Smooth muscle cell (in vitro differentiated cells): ENCODE results near the gene GLO1. TPM values are rescaled to one million over a fixed set of nuclear protein-coding genes. Genes with fewer than 3 reads are reported as not detected.

Experiments
- DNase-seq: peaks from one replicate; lab custom pipeline; 2025; ENCODE audit not compliant: unreplicated experiment; lab: John Stamatoyannopoulos, UW
- H2AFZ ChIP-seq: fragments of 200-600 bp; sonication (generic); 2 replicates; pipeline ENCODE4 v1.6.0; 2016; ENCODE audit warnings: antibody characterized with exemption, low read depth, mild to moderate bottlenecking
- H3F3A ChIP-seq: fragments of 200-600 bp; sonication (generic); 2 replicates; pipeline ENCODE4 v1.6.0; 2017; ENCODE audit warnings: antibody characterized with exemption, low read depth
- H3K27ac ChIP-seq: fragments of 200-600 bp; sonication (generic); 2 replicates; pipeline ENCODE4 v1.5.1; 2016; ENCODE audit warnings: low read depth, mild to moderate bottlenecking
- H3K27me3 ChIP-seq: fragments of 200-600 bp; sonication (generic); 2 replicates; pipeline ENCODE4 v1.6.1; 2016; ENCODE audit warnings: low read depth, mild to moderate bottlenecking
- H3K36me3 ChIP-seq: fragments of 200-600 bp; sonication (generic); 2 replicates; pipeline ENCODE4 v1.5.1; 2016; ENCODE audit warnings: low read depth
- H3K4me1 ChIP-seq: fragments of 200-600 bp; sonication (generic); 2 replicates; pipeline ENCODE4 v1.5.1; 2016; ENCODE audit warnings: low read depth
- H3K4me2 ChIP-seq: fragments of 200-600 bp; sonication (generic); 2 replicates; pipeline ENCODE4 v1.6.0; 2016; ENCODE audit warnings: mild to moderate bottlenecking
- H3K4me3 ChIP-seq: fragments of 200-600 bp; sonication (generic); 2 replicates; pipeline ENCODE4 v1.5.1; 2016; ENCODE audit warnings: mild to moderate bottlenecking
- H3K79me2 ChIP-seq: fragments of 200-600 bp; sonication (generic); 2 replicates; pipeline ENCODE4 v1.6.0; 2016; ENCODE audit warnings: low read depth, mild to moderate bottlenecking
- H3K9ac ChIP-seq: fragments of 200-600 bp; sonication (generic); 2 replicates; pipeline ENCODE4 v1.6.0; 2016; ENCODE audit warnings: low read depth
- H3K9me3 ChIP-seq: fragments of 200-600 bp; sonication (generic); replicated peaks from 2 replicates; pipeline ENCODE4 v1.5.1; 2016; ENCODE audit warnings: low read depth
- H4K20me1 ChIP-seq: fragments of 200-600 bp; sonication (generic); 2 replicates; pipeline ENCODE4 v1.6.0; 2016; ENCODE audit warnings: low read depth
- CTCF ChIP-seq: fragments of 200-600 bp; sonication (generic); IDR thresholded peaks from 2 replicates; pipeline ENCODE4 v1.5.1; 2017; ENCODE audit warnings: borderline replicate concordance, mild to moderate bottlenecking, antibody characterized with exemption; ENCODE audit not compliant: insufficient read depth, poor library complexity, severe bottlenecking
- WGBS: methylation state at CpG from one replicate; pipeline ENCODE4 v1.1.7; 2016; ENCODE audit warnings: low lambda C conversion rate; 5-methylcytosine and 5-hydroxymethylcytosine counted together
- polyA plus RNA-seq: library from polyadenylated mRNA; unstranded; fragments of >200 nt; fragmentation: Nextera tagmentation; extraction: Ambion mirVana; gene quantifications from 2 replicates; pipeline ENCODE4 v1.2.1, GENCODE V29; 2016
- total RNA-seq: library from RNA; depleted of rRNA; stranded (reverse); fragments of >200 nt; gene quantifications from 2 replicates; pipeline ENCODE4 v1.2.3, GENCODE V29; 2014

The GLO1 gene
- total and polyA plus RNA-seq, 2 experiments from 2014 or later, result 147 to 204 TPM

- no peak for DNase-seq
- H3K4me1 ChIP-seq, result no peaks in the 10 kb centered on the region
- no peaks in the 10 kb centered on the region for H3K9me3 ChIP-seq
- no peak overlapping the region for H3K4me2 ChIP-seq
- peaks cover 17% of the 10 kb centered on the region for H3K36me3 ChIP-seq
- TF ChIP-seq CTCF, result no peak
- H3F3A ChIP-seq, result no peaks in the 10 kb centered on the region
- no peak overlapping the region for H3K4me3 ChIP-seq
- H3K9ac ChIP-seq, result no peak overlapping the region
- no peak overlapping the region for H2AFZ ChIP-seq
- no peaks in the 10 kb centered on the region for H3K27me3 ChIP-seq
- H3K79me2 ChIP-seq, result peaks cover 3% of the 10 kb centered on the region
- no peak overlapping the region for H3K27ac ChIP-seq
- H4K20me1 ChIP-seq, result peaks cover 26% of the 10 kb centered on the region
- WGBS, result 95% methylated on average over 2 of the region's 2 CpGs
Observed at GRCh38 chr6:38681850-38682249, 21.1 kb downstream of the GLO1 start.

- no peak for TF ChIP-seq CTCF
- 93% methylated on average over 1 of the region's 1 CpG for WGBS
- H3K4me3 ChIP-seq, result no peak overlapping the region
- no peak overlapping the region for H3K9ac ChIP-seq
- no peaks in the 10 kb centered on the region for H3K4me1 ChIP-seq
- DNase-seq, result no peak
- H3K36me3 ChIP-seq, result peaks cover 28% of the 10 kb centered on the region
- H3F3A ChIP-seq, result no peaks in the 10 kb centered on the region
- H3K4me2 ChIP-seq, result no peak overlapping the region
- no peaks in the 10 kb centered on the region for H3K27me3 ChIP-seq
- no peak overlapping the region for H2AFZ ChIP-seq
- H3K9me3 ChIP-seq, result no peaks in the 10 kb centered on the region
- peaks cover 4% of the 10 kb centered on the region for H4K20me1 ChIP-seq
- H3K79me2 ChIP-seq, result no peaks in the 10 kb centered on the region
- no peak overlapping the region for H3K27ac ChIP-seq
Observed at GRCh38 chr6:38679668-38680067, 23.3 kb downstream of the GLO1 start.

DNA sequence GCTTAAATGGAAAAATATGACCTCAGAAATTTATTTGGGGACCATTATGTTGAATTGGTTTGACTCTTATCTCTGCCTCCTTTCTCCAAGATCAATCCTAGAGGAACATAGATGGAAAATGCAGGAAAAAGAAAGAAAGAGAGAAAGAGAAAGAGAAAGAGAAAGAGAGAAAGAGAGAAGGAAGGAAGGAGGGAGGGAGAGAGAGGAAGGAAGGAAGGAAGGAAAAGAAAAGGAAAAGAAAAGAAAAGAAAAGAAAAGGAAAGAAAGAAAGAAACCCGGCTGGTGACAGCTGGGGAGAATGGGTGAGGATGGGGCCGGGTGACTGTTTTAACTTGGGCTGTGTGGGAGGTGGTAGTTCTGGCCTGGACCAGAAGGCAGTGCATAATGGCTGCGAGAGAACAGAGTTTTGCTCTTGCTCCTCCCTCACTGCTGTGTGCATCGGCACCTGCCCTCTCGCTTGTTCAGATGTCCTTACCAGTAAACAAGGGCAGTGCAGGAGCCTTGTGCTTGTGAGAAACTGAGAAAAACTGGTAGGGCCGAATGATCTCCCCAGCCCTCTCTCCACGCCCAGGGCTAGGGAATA is 24.7 kb downstream of the GLO1 start:
- Histone ChIP-seq H3K27ac (no peak overlapping the region), H3F3A (no peaks in the 10 kb centered on the region), H3K27me3 (no peaks in the 10 kb centered on the region), H3K4me3 (no peak overlapping the region), H3K9ac (no peak overlapping the region), H3K4me1 (no peaks in the 10 kb centered on the region), H2AFZ (no peak overlapping the region), H3K4me2 (no peak overlapping the region), H3K79me2 (no peaks in the 10 kb centered on the region), H3K36me3 (peaks cover 28% of the 10 kb centered on the region), H4K20me1 (no peaks in the 10 kb centered on the region), H3K9me3 (no peaks in the 10 kb centered on the region)
- WGBS, result 98% methylated on average over 7 of the region's 7 CpGs
- TF ChIP-seq CTCF, result no peak
- no peak for DNase-seq

DNA sequence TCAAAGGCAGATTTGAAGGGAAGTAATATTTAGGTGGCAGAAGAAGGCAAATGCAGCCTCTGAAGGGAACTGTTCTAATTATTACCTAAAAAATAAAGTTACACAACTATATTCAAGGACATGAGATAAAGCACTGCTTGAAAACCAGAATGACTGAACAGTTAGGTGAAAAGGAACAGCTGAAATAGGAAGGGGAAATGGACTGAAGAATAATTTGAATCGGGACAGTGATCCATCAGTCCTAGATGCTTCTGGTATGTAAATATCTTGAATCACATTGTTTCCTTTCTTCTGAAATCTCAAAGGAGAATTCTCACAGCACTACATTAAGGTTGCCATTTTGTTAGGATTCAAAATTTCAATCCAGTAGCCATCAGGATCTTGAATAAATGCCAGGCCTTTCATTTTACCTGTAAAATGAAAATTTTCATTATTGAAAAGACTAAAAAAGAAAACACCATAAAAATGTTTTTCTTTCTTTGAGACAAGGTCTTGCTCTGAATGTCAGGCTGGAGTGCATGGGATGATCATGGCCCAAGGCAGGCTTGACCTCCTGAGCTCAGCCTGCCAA is 25.9 kb downstream of the GLO1 start:
- H3K9me3 ChIP-seq, result no peaks in the 10 kb centered on the region
- no peak overlapping the region for H3K4me2 ChIP-seq
- H3K4me3 ChIP-seq, result no peak overlapping the region
- H3F3A ChIP-seq, result no peaks in the 10 kb centered on the region
- no peak overlapping the region for H3K27ac ChIP-seq
- H3K36me3 ChIP-seq, result peaks cover 20% of the 10 kb centered on the region
- H3K4me1 ChIP-seq, result no peaks in the 10 kb centered on the region
- no peaks in the 10 kb centered on the region for H3K79me2 ChIP-seq
- no peaks in the 10 kb centered on the region for H3K27me3 ChIP-seq
- no peak overlapping the region for H3K9ac ChIP-seq
- 89% methylated on average over 1 of the region's 1 CpG for WGBS
- no peak for DNase-seq
- H4K20me1 ChIP-seq, result no peaks in the 10 kb centered on the region
- TF ChIP-seq CTCF, result no peak
- H2AFZ ChIP-seq, result no peak overlapping the region
